Suppressor macrophage treated with lipopolysaccharide for 1 hour (primary cell): ENCODE results near the gene TBC1D9B.

Experiments used
- DNase-seq, 3 donors: peaks; one replicate each; pipeline ENCODE4 v3.0.0-alpha.2; 2020 to 2022

Gene TBC1D9B

DNA sequence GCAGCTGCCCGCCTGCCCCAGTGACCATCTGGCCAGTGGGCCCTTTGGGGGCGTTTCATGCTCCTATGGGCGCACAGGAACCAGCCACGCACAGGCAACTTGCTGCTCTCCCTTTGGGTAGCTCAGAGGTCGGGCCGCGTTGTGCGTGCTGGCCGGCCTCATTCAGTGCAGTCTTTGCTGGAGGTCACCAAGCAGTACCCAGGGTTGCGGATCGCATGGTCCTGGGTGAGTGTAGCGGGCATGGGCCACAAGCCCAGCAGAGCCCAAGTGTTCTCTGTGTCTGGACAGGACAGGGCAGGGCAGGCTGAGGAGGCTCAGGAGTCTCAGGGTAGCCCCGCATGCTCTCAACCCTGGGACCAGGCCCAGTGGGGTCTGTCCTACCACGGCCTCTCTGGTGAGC lies 39.2 kb downstream of the TBC1D9B start:
- DNase-seq: no peak

DNA sequence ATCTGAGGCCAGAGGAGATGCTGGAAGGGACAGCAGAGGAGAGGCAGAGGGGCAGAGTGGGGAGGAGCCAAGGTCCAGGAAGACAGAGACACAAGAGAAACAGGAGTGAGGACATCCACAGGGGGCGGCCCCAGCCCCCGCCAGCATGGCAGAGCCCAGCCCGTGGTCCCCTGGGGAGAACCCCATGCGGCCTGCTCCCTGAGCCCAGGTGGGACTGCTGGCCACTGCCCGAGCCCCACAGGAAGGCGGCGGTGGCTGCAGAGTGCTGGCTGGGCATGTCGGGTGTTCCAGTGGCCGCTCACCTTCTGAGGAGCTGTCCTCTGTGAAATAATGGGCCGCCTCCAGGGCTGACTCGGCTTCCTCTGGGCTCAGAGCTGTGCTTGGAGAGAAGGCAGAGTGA lies 40.2 kb downstream of the TBC1D9B start:
- no peak for DNase-seq

DNA sequence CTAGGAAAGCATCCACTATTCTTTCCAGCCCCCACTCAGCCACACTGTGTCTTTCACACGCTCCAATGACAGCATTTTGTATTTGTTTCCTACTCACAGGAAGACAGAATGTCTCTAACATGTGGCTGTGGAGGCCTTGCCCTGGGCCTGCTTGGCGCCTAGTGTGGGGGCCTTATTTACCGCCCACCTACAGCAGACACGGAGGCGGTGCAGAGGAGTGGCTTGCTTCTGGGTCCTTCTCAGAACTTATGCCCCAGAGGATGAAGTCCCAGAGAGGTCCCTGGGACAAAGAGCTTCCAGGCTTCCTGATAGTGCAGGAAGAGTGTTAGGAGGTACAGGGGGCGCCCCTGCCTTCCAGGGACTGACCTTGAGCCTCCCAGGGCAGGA lies 40.6 kb downstream of the TBC1D9B start:
- no peak for DNase-seq

DNA sequence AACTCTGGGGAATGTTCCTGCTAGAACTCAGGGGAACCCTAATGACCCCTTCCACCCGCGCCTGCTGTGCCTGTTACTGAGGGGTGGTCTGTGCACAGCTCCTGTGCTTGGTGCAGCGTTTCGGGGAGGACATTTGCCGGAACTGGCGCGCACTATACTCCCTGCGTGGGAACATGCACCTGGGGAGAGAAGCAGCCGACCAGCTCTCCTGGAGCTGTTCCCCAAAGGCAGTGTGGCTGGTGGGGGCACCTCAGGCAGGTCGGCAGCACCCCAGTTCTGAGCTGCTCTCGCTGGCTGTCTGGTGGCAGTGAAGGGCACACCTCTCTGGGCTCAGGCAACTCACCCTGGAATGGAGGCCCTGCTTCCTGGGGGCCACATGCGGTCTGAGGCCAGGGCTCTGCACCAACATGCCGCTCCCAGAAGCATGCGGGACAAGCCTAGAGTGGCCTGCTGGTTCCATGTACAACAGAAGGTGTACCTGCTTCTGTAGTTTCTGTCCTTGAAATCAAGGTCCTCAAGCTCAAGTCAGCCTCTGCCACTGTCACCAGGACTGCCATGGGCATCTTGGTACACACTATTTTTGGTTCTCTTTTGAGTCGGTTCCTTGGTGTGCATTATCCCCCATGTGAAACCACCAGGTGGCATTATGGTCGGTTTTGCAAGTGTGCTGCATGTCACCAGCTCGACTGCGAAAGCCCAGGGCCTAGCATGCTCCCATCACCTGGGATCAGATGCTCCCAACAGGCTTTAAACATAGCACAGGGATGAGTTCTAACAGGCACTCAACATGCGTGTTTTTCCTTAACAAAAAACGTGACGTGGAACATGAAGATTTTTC lies 41.2 kb downstream of the TBC1D9B start:
- DNase-seq: no peak

DNA sequence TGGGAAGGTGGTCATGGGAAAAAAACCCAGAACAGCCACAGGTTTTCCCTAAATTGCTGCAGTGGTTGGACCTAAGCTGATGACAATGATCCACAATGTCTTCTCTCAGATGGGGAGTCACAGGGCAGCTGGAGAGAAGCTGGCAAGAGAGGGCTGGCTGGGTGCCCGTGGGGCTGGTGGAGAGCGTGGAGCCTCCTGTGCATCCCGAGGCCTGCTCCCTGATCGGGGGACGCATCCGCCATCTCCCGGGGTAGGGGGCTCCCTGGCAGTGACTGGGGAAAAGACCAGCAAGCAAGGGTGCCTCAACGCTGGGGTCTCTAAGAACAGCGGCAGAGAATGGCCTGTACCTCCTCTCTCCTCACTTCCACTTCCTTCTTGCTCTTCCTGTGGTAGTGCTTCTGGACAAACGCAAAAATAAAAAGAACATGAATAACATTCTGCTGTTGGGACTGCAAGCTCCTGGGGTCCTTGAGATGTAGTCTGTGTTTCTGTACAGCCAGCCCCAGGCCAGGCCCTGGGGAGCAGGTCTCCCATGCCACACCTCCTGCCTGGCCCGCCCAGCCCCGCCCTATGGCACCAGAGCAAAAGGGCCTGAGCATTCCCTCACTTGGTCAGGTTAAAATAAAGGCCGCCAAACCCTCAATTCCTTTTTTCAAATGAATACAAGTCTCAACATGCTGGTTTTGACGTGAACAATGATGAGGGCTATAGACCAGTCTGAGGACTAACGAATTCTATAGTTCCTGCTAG lies 42.0 kb downstream of the TBC1D9B start:
- DNase-seq: no peak

DNA sequence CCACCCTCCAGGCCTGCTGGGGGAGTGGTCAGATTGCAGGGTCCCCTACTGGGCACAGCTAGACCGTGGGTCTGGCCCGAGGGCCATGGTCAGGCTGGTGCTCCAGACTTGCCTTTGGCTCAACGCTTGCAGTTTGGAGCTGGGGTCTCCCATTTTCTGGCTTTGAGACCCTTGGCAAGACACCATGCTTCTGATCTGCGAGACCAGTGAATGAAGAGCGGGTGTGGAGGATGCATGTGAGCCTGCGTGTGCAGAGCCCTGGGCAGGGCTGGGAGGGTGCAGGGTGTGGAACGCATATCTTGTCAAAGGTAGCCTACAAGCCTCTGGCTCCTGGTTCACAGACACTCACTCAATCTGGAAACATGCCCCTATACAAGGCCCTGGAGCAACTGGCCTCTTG lies 43.0 kb downstream of the TBC1D9B start:
- no peak for DNase-seq

DNA sequence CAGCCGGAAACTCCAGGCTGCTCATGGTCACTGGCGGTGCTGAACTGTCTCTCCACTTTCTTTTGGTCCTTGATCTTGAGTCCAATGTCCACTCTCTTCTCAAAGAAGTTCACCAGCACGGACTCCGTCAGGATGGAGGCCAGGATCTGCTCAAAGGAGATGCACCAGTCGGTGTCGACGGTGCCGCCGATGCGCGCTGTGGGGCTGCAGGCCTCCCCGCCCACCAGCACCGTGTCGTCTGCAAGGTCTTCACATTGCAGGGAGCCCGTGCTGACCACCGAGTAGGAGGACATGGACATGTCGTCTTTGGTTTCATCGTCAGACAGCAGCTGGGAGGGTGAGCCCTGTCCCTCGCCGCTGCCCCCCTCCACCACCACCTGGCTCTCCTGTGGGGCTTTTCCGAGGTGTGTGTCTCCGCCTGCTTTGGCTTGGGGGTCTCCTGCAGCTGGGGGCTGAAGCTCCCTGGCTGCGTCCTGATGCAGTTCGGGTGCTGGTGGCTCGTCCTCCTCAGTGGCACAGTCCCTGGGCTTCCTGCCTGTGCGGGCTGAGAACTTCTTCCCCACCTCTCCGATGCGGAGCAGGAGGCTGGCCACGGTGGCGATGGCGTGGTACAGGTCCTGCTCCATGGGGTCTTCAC lies 44.1 kb downstream of the TBC1D9B start:
- no peak for DNase-seq

DNA sequence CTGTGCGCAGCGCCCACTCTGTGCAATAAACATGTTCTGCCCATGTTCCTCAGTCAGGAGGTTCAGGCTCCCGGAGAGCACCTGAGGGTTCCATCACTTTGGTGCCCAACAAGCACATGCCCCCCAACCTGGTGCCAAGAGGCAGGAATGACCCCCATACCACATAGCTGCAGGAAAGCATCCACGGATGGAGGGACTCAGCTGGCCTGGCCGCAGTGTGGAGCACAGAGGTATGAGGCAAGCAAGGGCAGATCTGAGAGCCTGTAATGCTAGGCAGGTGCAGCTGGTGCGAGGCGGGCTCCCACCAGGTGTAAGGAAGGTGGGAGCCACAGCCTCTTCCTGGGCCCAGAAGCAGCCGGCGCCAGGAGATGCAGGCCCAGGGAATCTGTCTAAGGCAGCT lies 44.8 kb downstream of the TBC1D9B start:
- no peak for DNase-seq

DNA sequence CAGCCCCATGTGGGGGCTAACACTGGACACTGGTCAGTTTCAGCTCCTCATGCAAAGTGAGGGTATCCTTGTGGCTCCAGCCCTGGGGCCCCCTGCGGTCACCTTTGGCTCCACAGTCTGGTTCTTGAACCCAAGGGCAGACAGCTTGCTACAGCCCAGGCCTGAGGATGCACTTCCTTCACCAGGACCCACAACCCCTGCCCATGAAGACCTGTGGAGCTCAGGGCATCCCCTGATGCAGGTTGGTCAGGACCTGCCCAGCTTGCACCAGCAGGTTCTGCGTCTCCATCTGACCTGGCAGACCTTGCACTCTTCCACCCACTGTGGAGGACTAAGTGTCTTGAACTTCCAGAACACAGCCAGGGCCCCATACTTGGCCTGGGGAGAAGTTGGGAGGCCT lies 45.4 kb downstream of the TBC1D9B start:
- DNase-seq: no peak

DNA sequence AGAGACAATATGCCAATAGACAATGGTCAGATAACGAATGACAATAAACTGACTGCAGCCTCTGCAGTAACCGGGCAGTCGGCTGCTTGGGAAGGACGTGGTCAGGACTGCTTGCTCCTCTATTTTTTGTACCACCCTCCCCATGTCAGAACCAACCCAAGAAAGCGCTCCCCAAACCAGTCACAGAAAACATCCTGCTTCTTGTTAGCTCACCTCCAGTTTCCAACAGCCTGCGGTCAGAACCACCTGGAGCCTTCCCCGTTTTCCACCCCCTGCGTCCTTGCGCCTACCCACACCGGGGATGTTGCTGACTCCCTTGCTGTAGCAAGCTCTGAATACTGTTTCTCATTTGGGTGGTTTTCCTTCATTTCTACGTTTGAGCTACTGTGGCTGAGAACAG lies 47.4 kb downstream of the TBC1D9B start:
- DNase-seq: no peak

DNA sequence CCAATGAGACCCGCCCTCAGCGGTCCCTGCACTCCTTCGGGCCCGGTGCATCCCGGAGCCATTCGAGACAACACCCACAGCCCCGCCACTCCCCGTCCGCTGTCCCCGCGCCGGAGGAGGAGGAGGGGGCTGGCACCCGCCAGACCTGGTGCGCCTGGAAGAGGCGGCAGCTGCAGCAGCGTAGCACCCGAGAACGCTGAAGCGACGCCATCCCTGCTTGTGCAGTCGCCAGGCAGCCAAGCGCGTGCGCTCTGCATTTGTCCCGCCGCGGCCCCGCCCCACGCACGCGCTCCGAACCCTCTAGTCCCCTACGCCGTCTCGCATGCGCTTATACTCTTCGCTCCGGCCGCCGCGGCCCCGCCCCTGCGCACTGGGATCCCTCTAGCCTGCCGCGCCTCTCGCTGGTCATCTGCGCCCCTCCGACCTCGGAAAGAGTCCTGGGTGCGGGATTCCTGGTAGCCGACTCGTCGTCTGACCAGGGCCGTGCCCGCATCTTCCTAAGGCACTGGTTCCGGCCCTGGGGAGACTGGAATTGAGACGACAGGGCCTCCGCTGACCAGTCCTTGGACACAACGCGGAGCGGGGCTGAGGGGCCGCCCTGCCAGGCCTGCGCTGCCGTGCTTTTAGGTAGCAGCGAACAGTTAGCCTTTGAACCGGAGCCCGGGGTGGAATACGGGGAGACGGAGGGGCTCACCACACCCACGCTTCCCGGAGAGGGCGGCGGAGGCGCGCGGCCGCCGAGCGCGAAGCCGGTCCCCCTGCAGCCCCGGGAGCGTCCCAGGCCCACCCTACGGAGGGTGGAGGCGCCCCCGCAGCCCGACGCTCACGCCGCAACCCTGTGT lies 48.9 kb downstream of the TBC1D9B start, which contains the start of gene MRNIP:
Gene MRNIP, minus strand, starts transcription at position 232 of the 842 bp plus-strand sequence. Its CDS starts 21 bp downstream, at position 211.
- peak; percentile 96 to 98 (median 97) for DNase-seq

DNA sequence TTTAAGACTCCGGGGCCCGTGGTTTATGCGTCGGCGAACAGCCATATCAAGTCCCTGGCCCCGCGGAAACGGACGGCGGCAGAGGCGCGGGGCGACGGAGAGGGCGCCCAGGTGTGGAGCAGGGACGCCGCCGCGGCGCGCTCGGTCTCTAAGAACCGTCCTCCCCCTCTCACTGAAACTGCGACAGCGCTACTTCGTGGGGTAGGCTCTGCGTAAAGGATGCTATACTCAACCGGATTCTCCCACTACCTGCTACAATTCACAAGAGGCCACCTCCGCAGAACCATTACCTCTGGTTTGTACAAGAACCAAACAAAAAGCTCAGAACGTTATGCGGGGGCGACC lies 49.5 kb downstream of the TBC1D9B start:
- DNase-seq: peak in 2 of 3 donors; percentile 18 to 37

DNA sequence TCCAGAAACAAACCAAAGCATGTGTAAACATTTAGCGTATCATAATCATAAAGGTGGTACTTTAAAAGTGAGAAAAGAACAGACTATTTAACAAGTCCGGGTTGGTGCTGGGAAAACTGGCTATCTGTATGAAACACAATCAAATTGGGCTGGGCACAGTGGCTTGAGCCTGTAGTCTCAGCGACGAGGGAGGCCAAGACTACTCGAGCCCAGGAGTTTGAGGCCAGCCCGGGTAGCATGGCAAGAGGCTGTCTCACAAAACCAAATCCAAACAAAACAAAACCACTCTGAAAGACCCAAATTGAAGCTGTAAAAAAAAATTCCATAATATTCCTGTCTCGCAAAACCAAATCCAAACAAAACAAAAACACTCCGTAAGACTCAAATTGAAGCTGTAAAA lies 53.3 kb downstream of the TBC1D9B start:
- DNase-seq: no peak

DNA sequence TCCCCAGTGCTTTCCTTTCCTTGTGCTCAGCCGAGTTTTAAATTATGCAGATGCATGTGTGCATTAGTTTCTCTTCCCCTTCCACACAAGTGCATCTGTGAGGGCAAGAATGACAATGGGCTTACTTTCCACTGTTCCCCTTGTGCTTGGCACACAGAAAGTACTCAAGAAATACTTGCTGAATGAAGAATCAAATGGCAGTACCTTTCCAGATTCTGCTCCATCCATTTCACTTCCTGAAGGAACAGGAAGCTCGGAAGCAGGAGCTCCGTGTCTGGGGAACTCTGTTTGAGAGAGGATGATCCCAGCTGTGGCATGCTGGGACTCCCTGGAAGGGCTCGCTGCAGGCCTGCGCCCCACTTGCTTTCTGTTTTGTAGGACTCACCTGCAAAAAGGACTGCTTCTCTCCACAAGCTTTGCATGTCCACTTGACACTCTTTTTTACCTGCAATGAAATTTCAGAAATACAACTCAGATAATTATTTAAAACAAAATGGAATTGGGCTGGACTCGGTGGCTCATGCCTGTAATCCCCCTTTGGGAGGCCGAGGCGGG lies 54.6 kb downstream of the TBC1D9B start:
- DNase-seq: peak; percentile 50 to 56 (median 55)

DNA sequence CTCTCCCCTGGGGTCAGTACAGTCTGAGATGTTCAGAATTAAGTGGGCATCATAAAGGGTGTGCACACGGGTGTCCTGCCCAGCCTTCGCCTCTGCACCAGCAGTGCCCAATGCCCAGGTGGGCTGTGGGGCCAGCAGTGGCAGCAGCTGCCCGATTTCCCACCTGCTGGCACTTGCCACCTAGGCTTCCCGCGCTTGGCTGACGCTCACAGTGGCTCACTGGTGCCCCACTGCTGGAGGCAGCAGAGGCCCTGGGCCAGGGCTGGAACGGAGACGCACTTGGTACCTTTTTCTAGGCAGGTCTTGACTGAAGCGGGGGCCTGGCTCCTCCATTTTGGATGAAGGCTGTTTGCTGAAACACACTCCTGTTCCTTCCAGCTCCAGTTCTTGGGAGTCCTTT lies 66.1 kb downstream of the TBC1D9B start:
- no peak for DNase-seq

DNA sequence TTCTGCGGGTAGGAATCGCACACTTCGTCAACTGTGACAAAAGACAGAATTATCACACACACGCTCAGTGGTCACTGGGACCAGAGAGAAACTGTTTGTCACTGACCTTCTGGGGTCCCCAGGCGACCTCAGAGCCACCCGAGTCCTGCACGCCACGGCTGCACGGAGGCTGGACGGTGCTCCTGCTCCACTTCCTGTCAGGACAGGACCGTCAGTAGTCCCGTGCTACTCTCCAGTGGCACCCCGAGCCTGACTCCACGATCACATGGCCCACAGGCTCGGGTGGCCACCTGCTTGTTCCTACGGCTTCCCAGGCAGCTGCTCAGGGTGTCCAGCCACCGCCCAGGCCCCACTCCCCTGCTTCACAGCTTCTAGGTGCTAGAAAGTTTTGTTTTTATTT lies 66.9 kb downstream of the TBC1D9B start:
- DNase-seq: no peak

DNA sequence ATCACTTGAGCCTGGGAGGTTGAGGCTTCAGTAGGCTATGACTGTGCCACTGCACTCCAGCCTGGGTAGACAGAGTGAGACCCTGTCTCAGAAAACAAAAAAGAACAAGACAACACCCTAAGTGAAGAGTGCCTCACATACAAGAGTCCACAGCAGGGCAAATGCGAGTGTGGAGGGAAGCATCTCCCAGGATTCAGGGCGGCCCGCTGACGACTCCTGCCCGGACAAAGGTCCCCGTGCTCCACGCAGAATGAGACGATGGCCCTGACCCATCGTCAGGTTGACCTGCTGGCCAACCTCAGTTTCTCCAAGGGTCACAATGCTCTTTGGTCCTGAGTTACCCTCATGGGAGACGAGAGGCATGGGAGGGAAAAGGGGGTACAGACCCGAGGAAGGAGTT lies 67.4 kb downstream of the TBC1D9B start:
- no peak for DNase-seq

DNA sequence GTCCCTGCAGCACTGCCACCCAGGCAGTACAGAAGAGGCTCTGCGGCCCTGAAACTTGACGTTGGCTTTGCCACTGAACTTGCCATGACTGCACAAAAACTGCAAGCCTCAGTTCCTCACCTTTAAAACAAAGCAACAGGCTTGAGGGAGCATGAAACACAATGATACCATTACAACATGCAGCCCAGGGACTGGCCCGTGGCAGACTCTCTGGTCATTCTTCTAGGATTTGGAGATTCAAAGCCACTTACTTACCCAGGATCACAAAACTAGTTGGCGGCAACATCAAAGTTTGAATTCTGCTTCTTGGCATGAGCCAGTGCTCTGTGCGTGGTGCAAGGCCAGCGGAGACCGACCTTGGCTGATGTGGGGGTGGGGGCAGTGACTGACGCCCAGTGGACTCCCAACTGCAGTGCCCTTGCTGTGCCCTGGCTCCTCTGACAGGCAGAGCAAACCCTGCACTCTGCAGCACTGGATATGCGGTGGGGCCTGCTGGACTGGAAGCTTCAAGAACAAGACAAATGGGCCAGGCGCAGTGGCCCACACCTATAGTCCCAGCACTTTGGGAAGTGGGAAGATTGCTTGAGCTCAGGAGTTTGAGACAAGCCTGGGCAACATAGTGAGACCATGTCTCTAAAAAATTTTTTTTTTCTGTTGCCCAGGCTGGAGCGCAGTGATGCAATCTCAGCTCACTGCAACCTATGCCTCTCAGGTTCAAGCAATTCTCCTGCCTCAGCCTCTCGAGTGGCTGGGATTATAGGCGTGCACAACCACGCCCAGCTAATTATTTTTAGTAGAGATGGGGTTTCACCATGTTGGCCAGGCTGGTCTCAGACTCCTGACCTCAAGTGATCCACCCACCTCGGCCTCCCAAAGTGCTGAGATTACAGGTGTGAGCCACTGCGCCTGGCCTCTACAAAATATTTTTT lies 68.1 kb downstream of the TBC1D9B start:
- no peak for DNase-seq

DNA sequence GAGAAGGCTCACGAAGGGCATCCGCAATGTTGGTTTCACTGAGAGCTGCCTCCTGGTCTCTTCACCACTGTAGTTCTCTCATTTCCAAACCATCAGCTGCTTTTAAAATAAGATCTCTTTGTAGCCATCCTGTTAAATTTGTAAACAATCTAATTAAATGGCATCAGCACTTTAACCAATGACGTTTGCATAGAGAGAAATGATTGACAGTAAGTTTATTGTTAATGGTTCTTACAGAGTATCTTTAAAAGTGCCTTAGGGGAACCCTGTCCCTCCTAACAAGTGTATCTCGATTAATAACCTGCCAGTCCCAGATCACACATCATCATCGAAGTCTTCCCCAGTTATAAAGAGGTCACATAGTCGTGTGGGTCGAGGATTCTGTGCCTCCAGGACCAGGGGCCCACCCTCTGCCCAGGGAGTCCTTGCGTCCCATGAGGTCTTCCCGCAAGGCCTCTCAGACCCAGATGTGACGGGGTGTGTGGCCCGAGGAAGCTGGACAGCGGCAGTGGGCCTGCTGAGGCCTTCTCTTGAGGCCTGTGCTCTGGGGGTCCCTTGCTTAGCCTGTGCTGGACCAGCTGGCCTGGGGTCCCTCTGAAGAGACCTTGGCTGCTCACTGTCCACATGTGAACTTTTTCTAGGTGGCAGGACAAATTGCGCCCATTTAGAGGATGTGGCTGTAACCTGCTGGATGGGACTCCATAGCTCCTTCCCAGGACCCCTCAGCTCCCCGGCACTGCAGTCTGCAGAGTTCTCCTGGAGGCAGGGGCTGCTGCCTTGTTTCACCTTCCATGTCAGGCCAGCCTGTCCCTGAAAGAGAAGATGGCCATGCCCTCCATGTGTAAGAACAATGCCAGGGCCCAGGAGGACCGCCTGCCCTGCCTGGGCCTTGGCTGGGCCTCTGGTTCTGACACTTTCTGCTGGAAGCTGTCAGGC lies 70.4 kb downstream of the TBC1D9B start:
- no peak for DNase-seq
